ENCODE results near the gene RAD18.

DNA sequence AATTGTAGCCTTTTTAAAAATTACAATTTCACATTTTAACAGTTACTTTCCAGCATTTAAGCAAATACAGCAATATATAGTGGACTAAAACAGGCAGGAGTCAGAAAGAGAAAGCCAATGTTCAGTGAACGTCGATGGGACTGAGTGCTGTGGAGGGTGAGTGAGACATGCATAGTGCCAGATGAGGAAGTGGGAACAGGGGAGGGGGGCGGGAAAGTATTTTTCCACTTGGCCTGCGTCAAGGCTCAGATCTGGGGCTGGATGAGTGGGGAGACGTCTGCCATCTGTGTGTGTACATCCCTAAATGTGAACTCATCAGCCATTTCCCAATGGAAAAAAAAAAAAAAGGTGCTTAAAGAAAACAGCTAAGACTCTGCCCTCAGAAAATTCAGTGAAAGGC is 19.2 kb upstream of the RAD18 start:
- TF ChIP-seq, protein P1, sequence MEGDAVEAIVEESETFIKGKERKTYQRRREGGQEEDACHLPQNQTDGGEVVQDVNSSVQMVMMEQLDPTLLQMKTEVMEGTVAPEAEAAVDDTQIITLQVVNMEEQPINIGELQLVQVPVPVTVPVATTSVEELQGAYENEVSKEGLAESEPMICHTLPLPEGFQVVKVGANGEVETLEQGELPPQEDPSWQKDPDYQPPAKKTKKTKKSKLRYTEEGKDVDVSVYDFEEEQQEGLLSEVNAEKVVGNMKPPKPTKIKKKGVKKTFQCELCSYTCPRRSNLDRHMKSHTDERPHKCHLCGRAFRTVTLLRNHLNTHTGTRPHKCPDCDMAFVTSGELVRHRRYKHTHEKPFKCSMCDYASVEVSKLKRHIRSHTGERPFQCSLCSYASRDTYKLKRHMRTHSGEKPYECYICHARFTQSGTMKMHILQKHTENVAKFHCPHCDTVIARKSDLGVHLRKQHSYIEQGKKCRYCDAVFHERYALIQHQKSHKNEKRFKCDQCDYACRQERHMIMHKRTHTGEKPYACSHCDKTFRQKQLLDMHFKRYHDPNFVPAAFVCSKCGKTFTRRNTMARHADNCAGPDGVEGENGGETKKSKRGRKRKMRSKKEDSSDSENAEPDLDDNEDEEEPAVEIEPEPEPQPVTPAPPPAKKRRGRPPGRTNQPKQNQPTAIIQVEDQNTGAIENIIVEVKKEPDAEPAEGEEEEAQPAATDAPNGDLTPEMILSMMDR (IDR thresholded peaks at IDR 0.05) = no peak
- no peak for TF ChIP-seq POLR2A (IDR thresholded peaks at IDR 0.05)
